Activated T-cell treated with anti-CD3 and anti-CD28 coated beads, Interleukin-2, amount 50 U/mL, for 4 hours (primary cell): ENCODE measurements around the gene TSTD1. TPM values are rescaled to one million over a fixed set of nuclear protein-coding genes. Genes with fewer than 3 reads are reported as not detected.
"Not testable (repeated sequence)": the region's sequence is repeated elsewhere in the genome, so short reads cannot be mapped to it uniquely, and the experiment has no call there.

Source experiments
- ATAC-seq, 2 donors: fragments of 200-7000 bp; cut with Tn5 transposase; one replicate each; pipeline ENCODE4 v1.10.0; 2021
- DNase-seq: peaks from one replicate; pipeline ENCODE4 v3.0.0-alpha.2; 2020
- H3K27me3 Mint-ChIP-seq: one replicate; pipeline ENCODE4 v1.8.0; 2021; ENCODE audit warnings: low read depth, mixed read lengths
- H3K36me3 Mint-ChIP-seq: one replicate; pipeline ENCODE4 v1.8.0; 2022; ENCODE audit warnings: mixed read lengths; ENCODE audit not compliant: insufficient read depth
- H3K4me1 Mint-ChIP-seq: one replicate; pipeline ENCODE4 v1.8.0; 2021; ENCODE audit warnings: low read depth, mixed read lengths
- H3K4me3 Mint-ChIP-seq: one replicate; pipeline ENCODE4 v1.8.0; 2021; ENCODE audit warnings: mild to moderate bottlenecking, moderate library complexity, mixed read lengths
- H3K9me3 Mint-ChIP-seq: one replicate; pipeline ENCODE4 v1.8.0; 2021; ENCODE audit warnings: mixed read lengths
- total RNA-seq, 3 donors: library from RNA; stranded (reverse); gene quantifications; one replicate each; pipeline ENCODE4 v1.2.1, GENCODE V29; 2021

TSTD1 gene
- total RNA-seq, 3 donors from 2014 or later, result 20.3 to 67.2 (median 25.6) TPM

DNA sequence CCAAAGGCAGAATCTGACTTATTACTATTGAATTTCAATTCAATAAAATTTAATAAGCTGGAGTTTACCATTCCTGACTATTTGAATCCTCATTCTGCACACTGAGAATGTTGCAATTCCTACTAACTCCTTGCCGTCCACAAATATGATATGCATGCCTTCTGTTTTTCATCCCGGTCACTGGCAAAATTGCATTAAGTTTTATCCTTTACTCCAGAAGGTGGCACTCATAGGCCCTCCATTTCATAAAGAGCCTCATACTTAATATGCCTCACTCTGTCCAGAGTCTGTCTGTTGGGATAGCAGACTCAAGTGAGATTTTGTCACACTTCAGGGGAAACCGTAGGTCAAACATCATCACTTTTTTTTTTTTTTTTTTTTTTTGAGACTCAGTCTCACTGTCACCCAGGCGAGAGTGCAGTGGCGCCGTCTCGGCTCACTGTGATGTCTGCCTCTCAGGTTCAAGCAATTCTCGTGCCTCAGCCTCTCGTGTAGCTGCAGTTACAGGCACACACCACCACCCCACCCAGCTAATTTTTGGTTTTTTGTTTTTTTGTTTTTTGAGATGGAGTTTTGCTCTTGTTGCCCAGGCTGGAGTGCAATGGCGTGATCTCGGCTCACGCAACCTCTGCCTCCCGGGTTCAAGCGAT lies 45.1 kb downstream of the TSTD1 start:
- Mint-ChIP-seq H3K4me3 (no peak overlapping the region), H3K27me3 (no peaks in the 10 kb centered on the region)
- no peak for DNase-seq

DNA sequence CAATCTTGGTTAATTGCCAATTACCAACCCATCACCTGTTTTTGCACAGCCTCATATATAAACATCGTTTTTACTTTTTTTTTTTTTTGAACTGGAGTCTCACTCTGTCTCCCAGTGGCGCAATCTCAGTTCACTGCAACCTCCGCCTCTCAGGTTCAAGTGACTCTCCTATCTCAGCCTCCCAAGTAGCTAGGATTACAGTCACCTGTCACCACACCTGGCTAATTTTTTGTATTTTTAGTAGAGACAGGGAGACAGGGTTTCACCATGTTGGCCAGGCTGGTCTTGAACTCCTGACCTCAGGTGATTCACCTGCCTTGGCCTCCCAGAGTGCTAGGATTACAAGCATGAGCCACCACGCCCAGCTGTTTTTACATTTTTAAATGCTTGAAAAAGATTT lies 46.7 kb downstream of the TSTD1 start:
- DNase-seq, H3K9me3 Mint-ChIP-seq, H3K36me3 Mint-ChIP-seq, ATAC-seq, H3K27me3 Mint-ChIP-seq, H3K4me1 Mint-ChIP-seq, H3K4me3 Mint-ChIP-seq: not testable (repeated sequence)

More for the DNA sequence above, 45.1 kb downstream of the TSTD1 start:
- Mint-ChIP-seq H3K36me3 (no peaks in the 10 kb centered on the region), H3K4me1 (peaks cover 11% of the 10 kb centered on the region), H3K9me3 (no peaks in the 10 kb centered on the region)
- ATAC-seq, result no peak

Other genes starting within 250 kb of the TSTD1 start
- gene LY9, start 242.8 kb downstream of the TSTD1 start, total RNA-seq, result 10 to 100 TPM in 2 of 3 donors, 1 to 10 TPM in 1; 8.9 to 21.4 (median 16.5) TPM
- gene CD244, start 176.1 kb downstream of the TSTD1 start, total RNA-seq, result under 1 TPM; 0.30 to 0.53 (median 0.38) TPM
- gene ITLN1, start 153.8 kb downstream of the TSTD1 start, total RNA-seq, result not detected
- gene ITLN2, start 84.2 kb downstream of the TSTD1 start, total RNA-seq, result not detected
- gene F11R, start 17.8 kb downstream of the TSTD1 start, total RNA-seq, result 1 to 10 TPM; 3.9 to 7.6 (median 7.3) TPM
- gene USF1, start 7.0 kb upstream of the TSTD1 start, total RNA-seq, result 10 to 100 TPM; 44.3 to 53.0 (median 44.9) TPM
- 100 to 1,000 TPM; 103 to 128 (median 106) TPM for gene ARHGAP30, start 30.9 kb upstream of the TSTD1 start, total RNA-seq
- under 1 TPM in 1 of 3 donors, not detected in 2; 0.08 TPM for gene NECTIN4, start 50.6 kb upstream of the TSTD1 start, total RNA-seq
- under 1 TPM in 1 of 3 donors, not detected in 2; 0.43 TPM for gene KLHDC9, start 59.4 kb upstream of the TSTD1 start, total RNA-seq
- gene PFDN2, start 79.1 kb upstream of the TSTD1 start, total RNA-seq, result 100 to 1,000 TPM; 231 to 238 (median 235) TPM
- 10 to 100 TPM; 41.4 to 51.8 (median 42.2) TPM for gene NIT1, start 79.1 kb upstream of the TSTD1 start, total RNA-seq
- gene DEDD, start 93.7 kb upstream of the TSTD1 start, total RNA-seq, result 10 to 100 TPM; 50.7 to 56.7 (median 51.2) TPM
- 10 to 100 TPM; 87.5 to 98.8 (median 92.8) TPM for gene UFC1, start 115.0 kb upstream of the TSTD1 start, total RNA-seq
- 10 to 100 TPM; 25.0 to 28.3 (median 27.4) TPM for gene USP21, start 120.5 kb upstream of the TSTD1 start, total RNA-seq
- gene PPOX, start 127.5 kb upstream of the TSTD1 start, total RNA-seq, result 10 to 100 TPM; 10.0 to 13.8 (median 12.8) TPM
- 10 to 100 TPM; 73.9 to 76.3 (median 75.9) TPM for gene B4GALT3, start 138.5 kb upstream of the TSTD1 start, total RNA-seq
- gene ADAMTS4, start 160.1 kb upstream of the TSTD1 start, total RNA-seq, result 1 to 10 TPM in 1 of 3 donors, under 1 TPM in 2; 0.34 to 1.1 (median 0.63) TPM
- 10 to 100 TPM; 70.7 to 80.5 (median 73.2) TPM for gene NDUFS2, start 163.4 kb upstream of the TSTD1 start, total RNA-seq
- gene FCER1G, start 176.3 kb upstream of the TSTD1 start, total RNA-seq, result 1 to 10 TPM in 1 of 3 donors, under 1 TPM in 1, not detected in 1; 0.83 to 1.4 TPM
- 1 to 10 TPM; 1.1 to 2.0 (median 2.0) TPM for gene APOA2, start 184.7 kb upstream of the TSTD1 start, total RNA-seq
- gene TOMM40L, start 187.1 kb upstream of the TSTD1 start, total RNA-seq, result 10 to 100 TPM; 23.8 to 29.8 (median 25.5) TPM
- gene NR1I3, start 199.2 kb upstream of the TSTD1 start, total RNA-seq, result under 1 TPM in 1 of 3 donors, not detected in 2; 0.46 TPM
- gene PCP4L1, start 219.8 kb upstream of the TSTD1 start, total RNA-seq, result not detected